T-helper 9 cell (primary cell): ENCODE results near the gene MAP1B.

ENCODE experiments used
- DNase-seq: peaks from one replicate; pipeline ENCODE4 v3.0.0-alpha.2; 2020

The MAP1B gene

DNA sequence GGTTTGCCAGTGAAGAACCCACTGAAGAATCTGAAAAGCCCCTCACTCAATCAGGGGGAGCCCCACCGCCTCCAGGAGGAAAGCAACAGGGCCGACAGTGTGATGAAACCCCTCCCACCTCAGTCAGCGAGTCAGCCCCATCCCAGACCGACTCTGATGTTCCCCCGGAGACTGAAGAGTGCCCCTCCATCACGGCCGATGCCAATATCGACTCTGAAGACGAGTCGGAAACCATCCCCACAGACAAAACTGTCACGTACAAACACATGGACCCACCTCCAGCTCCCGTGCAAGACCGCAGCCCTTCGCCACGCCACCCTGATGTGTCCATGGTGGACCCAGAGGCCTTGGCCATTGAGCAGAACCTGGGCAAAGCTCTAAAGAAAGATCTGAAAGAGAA, 92.4 kb downstream of the MAP1B start:
- DNase-seq = no peak

DNA sequence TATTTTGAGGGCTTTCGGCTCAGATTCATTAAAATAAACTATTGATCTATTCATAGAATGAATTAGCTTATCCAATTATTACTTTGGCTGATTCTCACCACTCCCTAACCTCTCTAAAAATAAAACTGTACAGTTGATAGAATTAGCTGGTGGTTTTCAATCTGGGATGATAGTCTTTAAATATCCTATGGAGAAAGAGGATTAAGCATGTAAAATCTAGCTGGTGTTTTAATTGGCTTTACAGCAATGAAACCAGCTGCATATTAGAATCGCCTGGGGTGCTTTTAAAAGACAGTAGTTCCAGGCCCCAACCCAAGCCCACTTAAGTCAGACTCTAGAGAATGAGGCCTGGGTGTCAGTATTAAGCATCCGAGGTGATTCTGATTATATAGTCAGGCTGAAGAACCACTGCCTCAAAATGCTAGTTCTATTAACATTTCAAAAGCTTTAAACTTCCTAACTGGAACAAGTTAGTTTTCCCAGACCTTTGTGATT, 95.1 kb downstream of the MAP1B start:
- no peak for DNase-seq

DNA sequence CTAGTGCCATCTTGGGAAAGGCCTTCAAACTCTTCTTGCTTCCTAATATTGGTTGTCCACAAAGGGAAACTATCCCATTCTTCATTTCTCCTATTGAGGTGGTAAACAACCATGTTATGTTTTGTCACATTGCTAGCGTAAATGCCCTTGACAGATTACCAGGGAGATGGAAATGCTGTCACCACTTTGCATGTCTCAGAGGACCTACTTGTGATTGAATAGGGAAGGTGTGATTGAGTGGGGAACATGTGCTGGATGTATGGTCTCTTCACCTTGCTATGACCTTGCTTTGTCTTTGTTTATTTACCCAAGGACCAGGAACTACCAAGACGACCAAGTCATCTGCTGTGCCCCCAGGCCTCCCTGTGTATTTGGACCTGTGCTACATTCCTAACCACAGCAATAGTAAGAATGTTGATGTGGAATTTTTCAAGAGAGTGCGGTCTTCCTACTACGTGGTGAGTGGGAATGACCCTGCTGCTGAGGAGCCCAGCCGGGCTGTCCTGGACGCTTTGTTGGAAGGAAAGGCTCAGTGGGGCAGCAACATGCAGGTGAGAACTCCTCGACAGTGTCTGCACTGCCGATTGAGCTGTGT, 96.1 kb downstream of the MAP1B start:
- DNase-seq = no peak

DNA sequence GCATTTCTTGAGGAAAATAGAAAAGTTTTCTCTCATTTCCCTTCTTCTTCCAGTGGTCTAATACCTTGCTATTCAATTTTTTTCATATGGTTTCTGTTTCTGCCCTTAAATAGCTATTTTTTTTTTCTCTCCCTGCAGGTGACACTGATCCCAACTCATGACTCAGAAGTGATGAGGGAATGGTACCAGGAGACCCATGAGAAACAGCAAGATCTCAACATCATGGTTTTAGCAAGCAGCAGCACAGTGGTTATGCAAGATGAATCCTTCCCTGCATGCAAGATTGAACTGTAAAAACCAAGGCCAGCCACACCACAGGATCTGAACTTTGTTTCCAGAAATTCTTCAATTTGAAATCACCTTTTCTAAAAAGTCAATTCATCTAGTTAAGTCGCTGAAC, 97.7 kb downstream of the MAP1B start:
- DNase-seq = no peak

DNA sequence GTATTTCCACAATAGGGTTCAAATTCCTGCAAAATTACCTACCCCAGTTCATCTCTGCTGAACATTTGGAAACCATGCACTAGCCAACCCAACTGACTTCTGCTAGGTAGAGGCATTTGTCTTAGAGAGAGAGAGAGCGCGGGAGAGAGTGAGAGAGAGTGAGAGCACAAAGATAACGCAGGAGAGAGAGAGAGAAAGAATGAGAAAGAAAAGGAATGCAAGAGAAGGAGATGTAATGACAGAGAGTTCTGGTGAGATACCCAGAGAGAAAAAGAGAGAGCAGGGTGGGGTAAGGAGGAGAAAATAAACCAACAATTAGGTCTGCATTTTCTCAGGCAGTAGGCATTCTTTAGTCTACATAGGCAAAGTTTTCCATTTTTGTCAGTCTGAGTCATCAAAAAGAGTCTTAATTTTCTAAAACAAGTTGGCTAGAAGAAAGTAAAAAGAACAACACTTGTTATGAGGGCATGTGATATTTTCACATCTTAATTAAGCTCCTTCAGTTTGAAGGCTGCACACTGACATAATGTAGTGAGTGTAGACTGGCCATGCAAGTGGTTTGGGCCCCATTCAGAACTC, 98.2 kb downstream of the MAP1B start:
- no peak for DNase-seq

DNA sequence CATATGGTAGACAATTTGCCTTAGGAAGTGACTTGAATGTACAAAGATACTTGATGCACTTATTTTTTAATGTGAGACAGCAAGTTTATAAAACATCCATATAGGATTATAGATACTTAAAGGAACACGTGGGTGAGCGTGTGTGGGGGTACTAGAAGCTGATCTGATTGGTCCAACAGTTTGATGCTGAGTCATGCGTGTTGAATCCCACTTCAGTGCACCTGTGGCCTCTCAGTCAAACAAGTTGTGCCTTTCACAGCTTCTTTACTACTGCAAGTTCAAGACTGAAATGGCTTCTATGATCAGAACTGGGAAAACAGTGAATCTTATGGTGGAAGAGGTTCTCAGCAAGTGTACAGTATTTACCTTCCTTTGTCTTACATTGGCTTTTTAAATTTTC, 98.9 kb downstream of the MAP1B start:
- DNase-seq = no peak

DNA sequence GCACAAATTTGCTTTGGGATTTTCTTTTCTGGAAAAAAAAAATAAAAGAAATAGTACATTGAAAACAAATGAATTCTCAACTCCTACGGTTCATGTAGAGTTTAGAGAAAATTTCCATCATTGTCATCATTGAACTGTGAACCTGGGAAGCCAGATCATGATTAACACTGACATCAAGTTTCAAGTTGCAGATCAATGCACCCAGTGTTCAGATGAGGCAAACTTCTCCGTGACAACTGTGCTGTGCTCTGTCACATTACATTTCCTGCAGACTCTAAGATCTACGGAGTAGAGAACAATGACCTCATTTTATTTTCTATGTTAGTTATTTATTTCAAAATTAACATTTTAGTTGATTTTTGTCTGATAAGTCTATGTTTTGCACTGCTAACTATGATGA, 99.7 kb downstream of the MAP1B start:
- DNase-seq = no peak

DNA sequence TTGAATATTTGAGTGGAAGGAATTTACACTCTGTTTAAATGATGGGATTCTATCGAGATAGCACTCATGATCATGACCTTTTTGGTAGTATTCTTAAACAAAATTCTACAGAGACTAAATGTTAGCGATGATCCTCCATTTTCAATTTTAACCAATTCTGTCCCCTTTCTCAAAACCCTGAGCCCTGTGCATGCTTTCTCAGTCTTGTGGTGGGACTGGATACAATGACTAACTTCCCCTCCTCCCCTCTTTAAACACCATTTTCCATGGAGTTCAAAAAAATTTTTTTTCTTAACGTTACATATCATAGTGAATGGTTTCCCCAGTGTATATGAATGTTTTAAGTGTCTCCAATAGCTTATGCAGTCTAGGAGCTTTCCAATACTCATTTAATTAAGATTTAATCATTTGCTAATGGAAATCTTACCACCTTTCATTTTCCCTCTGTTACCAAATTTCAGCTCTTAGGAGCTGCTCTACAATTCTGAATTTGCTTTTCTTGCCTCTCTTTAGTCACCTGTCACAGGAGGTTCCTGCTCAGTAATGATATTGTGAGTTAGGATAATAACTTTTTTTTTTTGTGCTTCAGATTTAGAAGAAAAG, 101.2 kb downstream of the MAP1B start:
- no peak for DNase-seq

DNA sequence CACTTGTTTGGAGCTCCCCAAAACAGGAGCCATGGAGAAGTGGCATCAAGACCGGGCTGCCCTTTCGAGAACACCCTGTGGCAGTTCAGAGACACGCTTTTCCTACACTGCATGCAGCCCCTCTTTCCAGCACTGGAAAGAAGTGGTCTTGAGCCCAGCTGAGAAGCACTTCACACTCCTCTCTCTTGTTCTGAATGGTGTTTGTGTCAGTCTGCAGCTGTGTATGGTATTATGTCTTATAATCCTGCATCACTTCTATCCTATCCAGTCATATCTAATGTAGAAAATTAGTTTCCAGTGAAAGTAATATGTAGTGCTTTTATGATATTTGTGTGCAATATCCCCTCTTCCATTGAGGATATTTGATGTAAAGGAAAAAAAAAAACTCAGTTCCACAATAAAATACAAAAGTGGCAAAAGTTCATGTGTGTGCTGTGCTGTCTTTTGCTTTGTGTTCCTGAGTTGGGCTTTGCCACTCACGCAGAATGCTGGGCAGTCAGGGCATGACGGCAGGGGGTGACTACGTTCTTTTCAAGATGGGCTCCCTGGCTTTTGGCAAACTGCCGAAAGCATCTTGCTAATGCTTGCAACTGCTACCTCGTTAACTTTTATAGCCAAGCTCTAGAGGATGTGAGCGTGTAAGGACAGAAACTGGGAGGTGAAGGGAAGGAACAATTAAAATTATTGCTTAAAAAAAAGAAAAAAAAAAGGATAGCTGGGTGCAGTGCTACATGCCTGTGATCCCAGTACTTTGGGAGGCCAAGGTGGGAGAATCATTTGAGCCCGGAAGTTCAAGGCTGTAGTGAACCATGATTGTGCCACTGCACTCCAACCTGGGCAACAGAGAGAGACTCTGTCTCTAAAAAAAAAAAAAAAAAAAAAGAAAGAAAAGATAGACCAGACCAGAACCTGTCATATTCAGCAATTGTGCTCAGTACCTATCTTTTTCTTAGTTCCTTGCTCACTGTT, 102.2 kb downstream of the MAP1B start:
- DNase-seq = no peak

DNA sequence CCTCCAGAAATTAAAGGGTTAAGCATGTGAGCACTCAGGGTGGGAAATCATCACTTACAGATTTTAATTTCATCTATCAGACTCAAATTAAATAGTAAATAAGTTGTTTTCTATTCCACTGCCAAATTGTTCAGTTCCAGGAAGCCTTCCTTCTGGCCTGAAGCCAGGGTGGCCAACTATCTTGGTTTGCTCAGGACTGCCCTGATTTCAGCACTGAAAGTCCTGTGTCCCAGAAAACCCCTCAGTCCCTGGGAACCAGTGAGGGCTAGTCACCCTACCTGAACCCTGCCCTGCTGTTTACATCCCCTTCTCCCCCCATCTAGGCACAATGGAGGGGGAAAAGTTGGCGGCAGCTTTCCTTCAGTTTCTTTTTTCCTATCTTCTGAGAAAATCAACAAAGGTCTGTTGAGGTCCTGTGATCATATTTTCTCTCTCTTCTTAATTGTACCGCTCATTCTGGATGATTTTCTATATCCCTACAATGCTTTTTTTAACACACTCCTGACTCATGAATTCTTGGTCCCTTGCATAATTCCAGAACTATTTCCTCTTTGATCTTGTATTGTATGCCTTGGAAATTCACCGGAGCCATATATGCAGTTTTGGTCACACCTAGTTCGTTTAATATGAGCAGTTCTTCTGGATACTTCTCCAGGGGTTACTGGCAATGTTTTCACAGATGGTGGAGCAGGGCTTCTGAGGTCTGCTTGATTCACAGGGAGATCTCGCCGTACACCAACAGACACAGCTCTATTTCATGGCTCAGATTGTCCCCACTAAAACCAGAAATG, 103.8 kb downstream of the MAP1B start:
- DNase-seq = no peak

DNA sequence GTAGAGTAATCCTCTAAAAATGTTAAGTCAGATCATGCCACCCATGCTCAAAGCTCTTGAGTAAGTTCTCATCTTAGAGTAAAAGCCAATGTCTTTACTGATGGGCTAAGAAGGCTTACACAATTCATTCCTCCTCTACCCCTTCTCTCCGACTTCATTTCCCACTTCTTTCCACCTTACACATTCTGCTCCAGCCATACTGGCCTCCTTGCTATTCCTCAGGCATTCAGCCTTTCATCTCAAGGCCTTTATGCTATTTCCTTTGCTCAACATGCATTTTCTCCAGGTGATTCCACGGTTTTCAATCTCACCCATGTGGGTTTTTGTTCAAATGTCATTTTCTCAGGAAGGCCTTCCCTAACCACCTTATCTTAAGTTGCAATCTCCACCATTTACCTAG, 104.9 kb downstream of the MAP1B start:
- no peak for DNase-seq

DNA sequence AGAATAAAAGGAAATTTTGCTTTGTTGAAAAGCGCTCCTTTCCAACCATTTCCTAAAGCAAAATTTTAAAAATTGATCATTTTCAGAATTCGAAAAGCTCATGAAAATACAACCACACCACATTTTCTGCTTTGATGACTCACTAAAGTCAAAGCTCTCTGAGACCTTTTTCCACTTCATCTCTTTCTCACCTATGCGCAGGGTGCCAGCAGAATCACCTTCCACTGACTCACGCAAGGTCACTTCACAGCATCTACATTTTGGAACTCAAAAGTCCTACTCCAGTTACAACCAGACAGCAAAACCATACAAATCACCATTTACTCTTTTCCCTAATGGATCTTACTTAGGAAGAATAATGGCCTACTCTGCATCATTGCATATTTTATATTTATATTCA, 106.2 kb downstream of the MAP1B start:
- DNase-seq = no peak

DNA sequence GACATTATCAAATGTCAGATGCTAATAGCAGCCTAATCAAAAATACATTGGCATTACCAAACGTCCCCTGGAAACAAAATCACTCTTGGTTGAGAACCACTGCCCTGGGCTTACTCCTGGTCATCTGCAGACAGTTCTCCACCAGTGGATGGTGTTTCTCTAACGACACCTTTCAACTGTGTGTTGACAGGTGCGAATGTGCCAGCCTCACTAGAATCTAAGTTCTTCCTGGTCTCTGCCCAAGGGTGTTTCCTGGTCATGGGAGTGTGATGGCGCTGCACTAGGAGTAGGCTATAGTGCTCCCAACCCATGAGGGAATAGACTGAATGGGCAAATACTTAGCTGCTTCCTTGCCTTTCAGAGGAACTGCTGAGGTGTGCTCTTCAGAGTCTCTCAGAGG, 106.9 kb downstream of the MAP1B start:
- DNase-seq = no peak

DNA sequence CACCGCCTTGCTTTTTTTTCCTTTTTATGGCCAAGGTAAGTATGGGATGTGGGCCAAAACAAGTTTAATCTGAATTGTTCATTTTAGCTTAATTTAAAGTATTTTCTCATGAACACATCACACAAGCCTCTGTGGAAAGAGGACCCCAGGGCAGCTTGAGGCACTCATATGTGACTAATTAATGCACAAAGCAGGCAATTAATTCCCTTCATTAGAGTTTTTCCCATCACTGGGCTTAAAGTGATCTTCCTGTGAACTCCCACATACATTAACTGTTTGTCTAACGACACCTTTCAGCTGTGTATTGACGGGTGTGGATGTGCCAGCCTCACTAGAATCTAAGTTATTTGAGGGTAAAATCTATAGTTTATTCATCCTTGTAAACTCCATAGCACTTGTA, 109.5 kb downstream of the MAP1B start:
- DNase-seq = no peak

DNA sequence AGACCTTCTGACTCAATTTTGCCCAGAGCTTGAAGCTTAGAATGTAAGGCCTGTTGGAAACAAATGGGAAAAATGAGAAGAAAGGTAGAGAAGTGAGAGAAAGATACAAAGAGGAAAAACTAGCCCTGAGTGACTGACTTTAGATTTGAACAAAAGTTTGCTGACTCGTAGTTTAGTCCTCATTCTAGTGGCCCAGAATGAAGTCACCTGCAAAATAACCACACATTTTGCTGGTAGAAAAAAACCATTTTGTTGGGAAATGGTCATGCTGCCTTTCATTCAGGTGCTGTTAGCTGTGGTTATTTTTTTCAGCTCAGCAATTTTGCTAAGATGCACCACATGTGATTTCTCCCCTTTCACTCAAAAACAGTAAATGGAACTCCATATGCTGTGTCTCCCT, 113.8 kb downstream of the MAP1B start:
- DNase-seq = no peak

DNA sequence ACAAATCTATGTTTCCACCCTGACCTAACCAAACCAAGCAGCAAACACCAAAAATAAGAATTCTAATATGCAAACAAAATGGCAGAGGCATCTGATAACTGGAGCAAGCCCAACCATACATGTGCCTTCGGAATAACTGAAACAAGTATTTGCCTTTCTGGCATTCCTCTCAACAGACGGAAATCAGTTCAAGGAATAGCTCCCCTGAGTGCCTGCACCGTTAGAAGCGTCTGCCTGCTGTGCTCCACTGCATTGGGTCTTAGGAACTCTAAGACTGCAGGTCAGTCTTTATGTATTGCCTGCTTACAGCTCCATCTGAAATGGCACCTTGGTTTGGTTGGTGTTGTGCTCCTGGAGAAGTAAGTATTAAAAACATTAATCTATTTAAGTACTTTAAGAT, 114.3 kb downstream of the MAP1B start:
- DNase-seq = no peak

DNA sequence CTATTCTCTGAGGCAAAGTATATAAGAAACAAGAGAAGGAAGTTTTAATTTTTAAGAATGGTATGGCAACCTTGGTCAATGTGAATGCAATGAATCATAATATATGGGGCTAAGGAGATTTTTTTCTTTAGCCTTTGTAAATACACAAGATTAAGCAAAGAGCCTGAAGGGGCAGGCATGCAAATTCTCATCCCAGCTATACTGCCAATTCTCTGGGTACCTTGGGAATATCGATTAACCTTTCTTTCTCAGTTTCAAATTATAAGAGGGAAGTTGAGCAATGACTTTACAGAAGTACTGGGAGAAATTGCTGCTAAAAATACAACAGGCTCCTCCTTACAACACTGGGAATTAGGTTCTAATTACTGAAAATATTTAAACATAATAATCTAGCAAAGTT, 115.2 kb downstream of the MAP1B start:
- no peak for DNase-seq

DNA sequence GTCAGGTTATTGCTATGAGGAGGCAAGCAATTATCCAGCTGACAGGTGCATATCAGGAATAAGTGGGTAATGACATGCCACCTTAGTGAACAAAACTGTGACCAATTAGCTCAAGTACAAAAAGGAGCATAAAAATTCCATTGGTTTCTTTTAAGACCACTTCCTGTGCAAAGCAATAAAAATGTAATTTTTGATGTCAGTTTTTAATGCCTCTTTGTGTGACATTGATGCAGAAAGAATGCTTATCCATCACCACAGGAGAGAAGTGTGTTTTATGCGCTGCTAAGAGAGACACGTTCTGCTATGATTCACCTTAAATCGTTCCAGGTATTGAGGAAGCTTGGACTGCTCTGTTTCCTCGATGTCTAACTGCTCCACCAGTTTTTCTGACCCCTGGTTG, 116.1 kb downstream of the MAP1B start:
- no peak for DNase-seq

DNA sequence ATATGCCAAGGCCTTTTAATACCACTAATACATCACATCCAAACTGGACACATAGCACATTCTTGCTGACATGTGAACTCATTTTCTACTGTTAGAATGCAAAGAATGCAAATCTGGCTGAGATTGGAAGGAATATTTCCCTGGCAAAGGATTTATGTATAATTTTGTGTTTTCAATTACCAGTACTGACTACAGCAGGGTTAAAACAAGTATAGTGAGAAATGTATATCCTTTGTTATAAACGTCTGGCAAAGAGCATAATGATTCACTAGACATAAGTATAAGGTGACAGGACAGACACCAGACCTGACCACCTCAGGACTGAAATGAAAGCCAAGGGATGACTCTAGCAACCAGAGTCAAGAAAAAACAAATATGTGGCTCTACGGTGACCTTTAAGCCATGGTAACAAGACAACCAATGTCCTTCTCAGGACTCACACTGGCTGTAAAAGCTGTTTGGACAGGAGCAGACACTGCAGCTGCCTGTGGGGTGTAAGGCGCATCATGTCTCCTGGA, 117.7 kb downstream of the MAP1B start:
- DNase-seq = no peak

DNA sequence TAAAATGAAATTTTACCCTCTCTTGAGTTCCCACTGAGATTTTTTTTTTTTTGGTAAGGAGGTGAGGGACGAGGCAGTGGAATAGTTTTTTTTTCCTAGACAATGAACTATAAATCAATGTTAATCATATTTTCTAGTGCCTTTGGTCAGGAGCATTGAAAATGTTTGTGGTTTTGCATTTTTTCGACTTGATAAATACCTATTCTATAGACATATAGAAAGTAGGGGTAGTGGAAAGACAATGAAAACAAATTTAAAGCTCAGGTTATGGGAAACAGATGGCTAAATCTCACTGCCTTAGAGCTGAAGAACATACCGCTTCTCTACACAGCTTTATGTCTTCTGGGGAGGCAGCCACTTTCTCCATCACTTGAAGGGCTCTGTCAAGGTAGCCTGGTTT, 118.5 kb downstream of the MAP1B start:
- no peak for DNase-seq

DNA sequence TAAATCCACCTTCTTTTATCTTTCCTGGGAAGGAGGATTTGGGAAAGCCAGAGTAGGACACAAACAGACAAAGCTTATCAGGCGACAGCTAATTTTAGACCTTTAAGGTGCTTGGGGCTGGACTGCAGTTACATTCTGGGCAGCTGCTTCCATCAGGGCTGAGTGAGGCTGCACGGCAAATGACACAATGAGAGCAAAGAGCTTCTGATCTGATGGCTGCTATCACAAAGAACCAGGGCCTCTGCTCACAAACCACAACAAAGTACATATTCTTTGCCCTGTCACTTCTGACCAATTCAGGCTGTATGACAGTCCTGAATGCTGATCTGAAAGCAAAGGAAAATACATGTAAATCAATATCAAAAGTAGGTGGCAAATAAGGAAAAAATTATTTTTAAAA, 119.7 kb downstream of the MAP1B start:
- DNase-seq = no peak

DNA sequence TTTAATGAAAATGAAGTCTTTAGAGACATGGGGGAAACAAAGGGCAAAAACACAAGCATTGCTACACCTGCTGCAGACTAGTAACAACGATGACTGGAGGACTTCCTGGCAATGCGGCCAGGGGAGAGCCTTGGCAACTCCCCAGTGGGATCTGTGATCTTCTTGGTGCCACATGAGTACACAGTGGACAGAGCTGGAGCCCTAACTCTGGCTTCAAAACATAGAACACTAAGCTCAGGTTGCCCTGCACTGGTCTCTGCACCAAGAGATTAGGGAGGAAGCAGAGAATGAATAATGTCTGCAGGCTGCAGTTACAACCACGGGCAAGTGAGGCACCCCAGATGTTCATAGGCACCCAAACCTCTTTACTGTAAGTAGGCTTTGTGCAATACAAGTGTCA, 121.7 kb downstream of the MAP1B start:
- DNase-seq = no peak
